HG02623 (cell line): ENCODE results near the gene RSPH9.

Experiments
- ATAC-seq: cut with Tn5 transposase; IDR thresholded peaks from one replicate; pipeline ENCODE4 v1.9.1; 2021; ENCODE audit warnings: moderate library complexity; ENCODE audit not compliant: unreplicated experiment

The RSPH9 gene

GRCh38 chr6:43644940-43645612 is at the start of gene RSPH9:
Gene RSPH9, plus strand, starts transcription at chr6:43645036. Its CDS starts 63 bp downstream, at chr6:43645099.
- no peak for ATAC-seq

GRCh38 chr6:43600595-43600994 is 44.2 kb upstream of the RSPH9 start:
- no peak for ATAC-seq

GRCh38 chr6:43604174-43604573 is 40.7 kb upstream of the RSPH9 start:
- no peak for ATAC-seq

- no peak for ATAC-seq
These were observed 38.8 kb upstream of the RSPH9 start for GRCh38 chr6:43606019-43606418.

- ATAC-seq = no peak
These were observed 36.5 kb upstream of the RSPH9 start for GRCh38 chr6:43608310-43608763.

GRCh38 chr6:43608807-43609206 is 36.0 kb upstream of the RSPH9 start:
- no peak for ATAC-seq

GRCh38 chr6:43609402-43609801 is 35.4 kb upstream of the RSPH9 start:
- ATAC-seq = no peak

GRCh38 chr6:43610431-43610830 is 34.4 kb upstream of the RSPH9 start:
- no peak for ATAC-seq

- no peak for ATAC-seq
These were observed 31.0 kb upstream of the RSPH9 start for GRCh38 chr6:43613721-43614395.

GRCh38 chr6:43614396-43614730 is 30.5 kb upstream of the RSPH9 start:
- no peak for ATAC-seq

- ATAC-seq = no peak
These were observed 27.9 kb upstream of the RSPH9 start for GRCh38 chr6:43616725-43617472.

GRCh38 chr6:43621078-43621835 is 23.6 kb upstream of the RSPH9 start:
- no peak for ATAC-seq

GRCh38 chr6:43621836-43622180 is 23.0 kb upstream of the RSPH9 start:
- ATAC-seq = no peak

GRCh38 chr6:43622541-43622940 is 22.3 kb upstream of the RSPH9 start:
- no peak for ATAC-seq

- no peak for ATAC-seq
These were observed 20.7 kb upstream of the RSPH9 start for GRCh38 chr6:43623880-43624785.

- no peak for ATAC-seq
These were observed 20.0 kb upstream of the RSPH9 start for GRCh38 chr6:43624786-43625288.

GRCh38 chr6:43625393-43625992 is 19.3 kb upstream of the RSPH9 start:
- ATAC-seq = no peak

- ATAC-seq = no peak
These were observed 17.6 kb upstream of the RSPH9 start for GRCh38 chr6:43627008-43627825.
